HepG2 (cell line): ENCODE results near the gene RPL38. TPM values are rescaled to one million over a fixed set of nuclear protein-coding genes. Genes with fewer than 3 reads are reported as not detected.

Source experiments
- ASH2L ChIP-seq: fragments of 300-600, 200-600 bp; sonication (generic); IDR thresholded peaks from 2 replicates; pipeline ENCODE4 v1.7.0; 2017; ENCODE audit warnings: low read depth, mild to moderate bottlenecking, moderate library complexity, mixed read lengths, low read length; ENCODE audit not compliant: insufficient read length
- CCDC6 ChIP-seq: sonication (generic); formaldehyde crosslinking; IDR thresholded peaks from 2 replicates; pipeline ENCODE4 v1.8.1; 2022; ENCODE audit warnings: mild to moderate bottlenecking, missing genetic modification reagents, moderate library complexity
- KDM1A ChIP-seq: IDR thresholded peaks from 2 replicates; pipeline ENCODE4 v1.6.1; 2016; ENCODE audit warnings: missing compliant biosample characterization
- KLF16 ChIP-seq, 2 experiments: sonication (generic) in 1 of 2; formaldehyde crosslinking in 1 of 2; IDR thresholded peaks; 2 replicates each; pipeline versions ENCODE4 v1.6.1 to v1.8.0; 2016 to 2023; ENCODE audit warnings: missing genetic modification reagents in 2 of 2, missing compliant biosample characterization in 1 of 2
- NFKB2 ChIP-seq: sonication (generic); formaldehyde crosslinking; IDR thresholded peaks from 2 replicates; pipeline ENCODE4 v1.4.0; 2020; ENCODE audit warnings: missing genetic modification reagents, borderline replicate concordance
- PITX1 ChIP-seq: sonication (generic); formaldehyde crosslinking; IDR thresholded peaks from 2 replicates; pipeline ENCODE4 v1.5.1; 2020; ENCODE audit warnings: mild to moderate bottlenecking, missing genetic modification reagents
- SP4 ChIP-seq: sonication (generic); formaldehyde crosslinking; IDR thresholded peaks from 2 replicates; pipeline ENCODE4 v1.8.1; 2023; ENCODE audit warnings: mild to moderate bottlenecking, missing genetic modification reagents
- XBP1 ChIP-seq: sonication (generic); formaldehyde crosslinking; IDR thresholded peaks from 2 replicates; pipeline ENCODE4 v1.5.0; 2020; ENCODE audit warnings: missing genetic modification reagents
- ZNF34 ChIP-seq: sonication (generic); formaldehyde crosslinking; IDR thresholded peaks from 2 replicates; pipeline ENCODE4 v1.4.0; 2020; ENCODE audit warnings: mild to moderate bottlenecking, missing genetic modification reagents, borderline replicate concordance
- ZNF598 ChIP-seq: sonication (generic); formaldehyde crosslinking; IDR thresholded peaks from 2 replicates; pipeline ENCODE4 v1.5.1; 2020; ENCODE audit warnings: mild to moderate bottlenecking, missing genetic modification reagents, borderline replicate concordance
- polyA plus RNA-seq, 8 experiments: library from polyadenylated mRNA; depleted of rRNA in 3 of 8; stranded (reverse) in 7 of 8; unstranded in 1 of 8; fragments of >200 nt; fragmentation: Illumina TruSeq in 4 of 8; extraction: Trizol in 4 of 8; gene quantifications; 2 replicates each; pipeline versions ENCODE4 v1.2.1 to v1.2.3, GENCODE V29; 2011 to 2016; ENCODE audit warnings: low read depth in 4 of 8, missing spikeins in 1 of 8, mixed read lengths in 1 of 8; ENCODE audit not compliant: insufficient read depth in 1 of 8
- total RNA-seq, 5 experiments: library from RNA; depleted of rRNA; stranded (reverse); fragments of >200 nt; fragmentation: Illumina TruSeq; extraction: Trizol; gene quantifications; 2 replicates each; pipeline ENCODE4 v1.2.3, GENCODE V29; 2016; ENCODE audit warnings: low read depth in 1 of 5
- TF ChIP-seq, protein P1 (sequence below): sonication (generic); formaldehyde crosslinking; IDR thresholded peaks from 2 replicates; pipeline ENCODE4 v1.4.0; 2020; ENCODE audit warnings: mild to moderate bottlenecking, missing genetic modification reagents
- TF ChIP-seq, protein P2 (sequence below): sonication (generic); formaldehyde crosslinking; conservative IDR thresholded peaks from 2 replicates; pipeline ENCODE4 v1.4.0; 2020; ENCODE audit warnings: missing genetic modification reagents
- TF ChIP-seq, protein P3 (sequence below): sonication (generic); formaldehyde crosslinking; IDR thresholded peaks from 2 replicates; pipeline ENCODE4 v1.5.0; 2020; ENCODE audit warnings: missing genetic modification reagents
- TF ChIP-seq, protein P4 (sequence below): sonication (generic); formaldehyde crosslinking; conservative IDR thresholded peaks from 2 replicates; pipeline ENCODE4 v1.4.0; 2020; ENCODE audit warnings: missing genetic modification reagents
- TF ChIP-seq, protein P5 (sequence below): sonication (generic); formaldehyde crosslinking; IDR thresholded peaks from 2 replicates; pipeline ENCODE4 v1.4.0; 2020; ENCODE audit warnings: mild to moderate bottlenecking, missing genetic modification reagents

RPL38 gene
- total and polyA plus RNA-seq, 2 of the 13 experiments (the other 11 are each of a cell fraction or from before 2014, with no cell fraction given): 2,370 to 2,372 TPM

DNA sequence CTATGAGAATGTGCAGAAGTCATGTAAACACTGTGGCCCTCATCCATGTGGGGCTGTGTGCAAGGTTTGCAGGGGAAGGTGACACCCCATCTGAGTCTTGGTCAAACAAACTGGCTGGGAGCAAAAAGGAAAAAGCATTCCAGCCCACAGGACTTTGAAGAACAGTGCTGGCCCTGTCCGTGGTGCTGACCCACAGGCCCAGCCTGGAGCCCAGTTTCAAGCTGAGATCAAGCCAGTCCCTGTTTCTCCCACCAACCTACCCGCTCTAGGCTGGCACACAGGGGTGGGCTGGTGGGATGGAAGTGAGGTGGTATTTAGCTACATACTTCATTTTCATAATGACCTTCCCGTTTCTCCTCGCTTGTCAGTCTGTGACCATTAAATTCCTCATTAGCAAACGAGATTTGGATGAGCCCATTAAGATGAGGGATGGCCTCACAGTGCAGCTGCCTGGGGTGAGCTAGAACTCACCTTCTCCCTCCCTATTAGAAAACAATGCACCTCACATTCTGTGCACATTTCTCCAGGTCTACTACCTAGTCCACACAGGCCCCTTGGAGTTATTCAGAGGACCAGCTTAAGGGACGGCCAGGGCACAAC, 12.6 kb upstream of the RPL38 start (continued):
- TF ChIP-seq ZNF598 (CRISPR knock-in tag): no peak
- 0 out of 4 replicates have a peak, but pooled peaks of 1 of the 2 experiments have one; percentile 27 for TF ChIP-seq KLF16 (CRISPR knock-in tag; IDR thresholded peaks at IDR 0.05)
- no peak for TF ChIP-seq ZNF34 (CRISPR knock-in tag)
- TF ChIP-seq, protein P1, sequence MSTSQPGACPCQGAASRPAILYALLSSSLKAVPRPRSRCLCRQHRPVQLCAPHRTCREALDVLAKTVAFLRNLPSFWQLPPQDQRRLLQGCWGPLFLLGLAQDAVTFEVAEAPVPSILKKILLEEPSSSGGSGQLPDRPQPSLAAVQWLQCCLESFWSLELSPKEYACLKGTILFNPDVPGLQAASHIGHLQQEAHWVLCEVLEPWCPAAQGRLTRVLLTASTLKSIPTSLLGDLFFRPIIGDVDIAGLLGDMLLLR: no peak
- TF ChIP-seq, protein P2, sequence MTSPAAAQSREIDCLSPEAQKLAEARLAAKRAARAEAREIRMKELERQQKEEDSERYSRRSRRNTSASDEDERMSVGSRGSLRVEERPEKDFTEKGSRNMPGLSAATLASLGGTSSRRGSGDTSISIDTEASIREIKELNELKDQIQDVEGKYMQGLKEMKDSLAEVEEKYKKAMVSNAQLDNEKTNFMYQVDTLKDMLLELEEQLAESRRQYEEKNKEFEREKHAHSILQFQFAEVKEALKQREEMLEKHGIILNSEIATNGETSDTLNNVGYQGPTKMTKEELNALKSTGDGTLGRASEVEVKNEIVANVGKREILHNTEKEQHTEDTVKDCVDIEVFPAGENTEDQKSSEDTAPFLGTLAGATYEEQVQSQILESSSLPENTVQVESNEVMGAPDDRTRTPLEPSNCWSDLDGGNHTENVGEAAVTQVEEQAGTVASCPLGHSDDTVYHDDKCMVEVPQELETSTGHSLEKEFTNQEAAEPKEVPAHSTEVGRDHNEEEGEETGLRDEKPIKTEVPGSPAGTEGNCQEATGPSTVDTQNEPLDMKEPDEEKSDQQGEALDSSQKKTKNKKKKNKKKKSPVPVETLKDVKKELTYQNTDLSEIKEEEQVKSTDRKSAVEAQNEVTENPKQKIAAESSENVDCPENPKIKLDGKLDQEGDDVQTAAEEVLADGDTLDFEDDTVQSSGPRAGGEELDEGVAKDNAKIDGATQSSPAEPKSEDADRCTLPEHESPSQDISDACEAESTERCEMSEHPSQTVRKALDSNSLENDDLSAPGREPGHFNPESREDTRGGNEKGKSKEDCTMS (CRISPR knock-in tag): no peak
- TF ChIP-seq KDM1A: no peak
- no peak for TF ChIP-seq PITX1
- TF ChIP-seq, protein P3, sequence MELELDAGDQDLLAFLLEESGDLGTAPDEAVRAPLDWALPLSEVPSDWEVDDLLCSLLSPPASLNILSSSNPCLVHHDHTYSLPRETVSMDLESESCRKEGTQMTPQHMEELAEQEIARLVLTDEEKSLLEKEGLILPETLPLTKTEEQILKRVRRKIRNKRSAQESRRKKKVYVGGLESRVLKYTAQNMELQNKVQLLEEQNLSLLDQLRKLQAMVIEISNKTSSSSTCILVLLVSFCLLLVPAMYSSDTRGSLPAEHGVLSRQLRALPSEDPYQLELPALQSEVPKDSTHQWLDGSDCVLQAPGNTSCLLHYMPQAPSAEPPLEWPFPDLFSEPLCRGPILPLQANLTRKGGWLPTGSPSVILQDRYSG: no peak
- 0 out of 2 replicates have a peak, but pooled peaks have one; percentile 27 for TF ChIP-seq CCDC6 (CRISPR knock-in tag)
- no peak for TF ChIP-seq ASH2L
- TF ChIP-seq SP4 (CRISPR knock-in tag): no peak
- no peak for TF ChIP-seq XBP1 (CRISPR knock-in tag)
- peak; percentile 58; the same call in 1 of the 2 replicates for TF ChIP-seq NFKB2 (CRISPR knock-in tag)
- TF ChIP-seq, protein P4, sequence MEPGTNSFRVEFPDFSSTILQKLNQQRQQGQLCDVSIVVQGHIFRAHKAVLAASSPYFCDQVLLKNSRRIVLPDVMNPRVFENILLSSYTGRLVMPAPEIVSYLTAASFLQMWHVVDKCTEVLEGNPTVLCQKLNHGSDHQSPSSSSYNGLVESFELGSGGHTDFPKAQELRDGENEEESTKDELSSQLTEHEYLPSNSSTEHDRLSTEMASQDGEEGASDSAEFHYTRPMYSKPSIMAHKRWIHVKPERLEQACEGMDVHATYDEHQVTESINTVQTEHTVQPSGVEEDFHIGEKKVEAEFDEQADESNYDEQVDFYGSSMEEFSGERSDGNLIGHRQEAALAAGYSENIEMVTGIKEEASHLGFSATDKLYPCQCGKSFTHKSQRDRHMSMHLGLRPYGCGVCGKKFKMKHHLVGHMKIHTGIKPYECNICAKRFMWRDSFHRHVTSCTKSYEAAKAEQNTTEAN (CRISPR knock-in tag): peak; percentile 66; the same call in 1 of the 2 replicates
- TF ChIP-seq, protein P5, sequence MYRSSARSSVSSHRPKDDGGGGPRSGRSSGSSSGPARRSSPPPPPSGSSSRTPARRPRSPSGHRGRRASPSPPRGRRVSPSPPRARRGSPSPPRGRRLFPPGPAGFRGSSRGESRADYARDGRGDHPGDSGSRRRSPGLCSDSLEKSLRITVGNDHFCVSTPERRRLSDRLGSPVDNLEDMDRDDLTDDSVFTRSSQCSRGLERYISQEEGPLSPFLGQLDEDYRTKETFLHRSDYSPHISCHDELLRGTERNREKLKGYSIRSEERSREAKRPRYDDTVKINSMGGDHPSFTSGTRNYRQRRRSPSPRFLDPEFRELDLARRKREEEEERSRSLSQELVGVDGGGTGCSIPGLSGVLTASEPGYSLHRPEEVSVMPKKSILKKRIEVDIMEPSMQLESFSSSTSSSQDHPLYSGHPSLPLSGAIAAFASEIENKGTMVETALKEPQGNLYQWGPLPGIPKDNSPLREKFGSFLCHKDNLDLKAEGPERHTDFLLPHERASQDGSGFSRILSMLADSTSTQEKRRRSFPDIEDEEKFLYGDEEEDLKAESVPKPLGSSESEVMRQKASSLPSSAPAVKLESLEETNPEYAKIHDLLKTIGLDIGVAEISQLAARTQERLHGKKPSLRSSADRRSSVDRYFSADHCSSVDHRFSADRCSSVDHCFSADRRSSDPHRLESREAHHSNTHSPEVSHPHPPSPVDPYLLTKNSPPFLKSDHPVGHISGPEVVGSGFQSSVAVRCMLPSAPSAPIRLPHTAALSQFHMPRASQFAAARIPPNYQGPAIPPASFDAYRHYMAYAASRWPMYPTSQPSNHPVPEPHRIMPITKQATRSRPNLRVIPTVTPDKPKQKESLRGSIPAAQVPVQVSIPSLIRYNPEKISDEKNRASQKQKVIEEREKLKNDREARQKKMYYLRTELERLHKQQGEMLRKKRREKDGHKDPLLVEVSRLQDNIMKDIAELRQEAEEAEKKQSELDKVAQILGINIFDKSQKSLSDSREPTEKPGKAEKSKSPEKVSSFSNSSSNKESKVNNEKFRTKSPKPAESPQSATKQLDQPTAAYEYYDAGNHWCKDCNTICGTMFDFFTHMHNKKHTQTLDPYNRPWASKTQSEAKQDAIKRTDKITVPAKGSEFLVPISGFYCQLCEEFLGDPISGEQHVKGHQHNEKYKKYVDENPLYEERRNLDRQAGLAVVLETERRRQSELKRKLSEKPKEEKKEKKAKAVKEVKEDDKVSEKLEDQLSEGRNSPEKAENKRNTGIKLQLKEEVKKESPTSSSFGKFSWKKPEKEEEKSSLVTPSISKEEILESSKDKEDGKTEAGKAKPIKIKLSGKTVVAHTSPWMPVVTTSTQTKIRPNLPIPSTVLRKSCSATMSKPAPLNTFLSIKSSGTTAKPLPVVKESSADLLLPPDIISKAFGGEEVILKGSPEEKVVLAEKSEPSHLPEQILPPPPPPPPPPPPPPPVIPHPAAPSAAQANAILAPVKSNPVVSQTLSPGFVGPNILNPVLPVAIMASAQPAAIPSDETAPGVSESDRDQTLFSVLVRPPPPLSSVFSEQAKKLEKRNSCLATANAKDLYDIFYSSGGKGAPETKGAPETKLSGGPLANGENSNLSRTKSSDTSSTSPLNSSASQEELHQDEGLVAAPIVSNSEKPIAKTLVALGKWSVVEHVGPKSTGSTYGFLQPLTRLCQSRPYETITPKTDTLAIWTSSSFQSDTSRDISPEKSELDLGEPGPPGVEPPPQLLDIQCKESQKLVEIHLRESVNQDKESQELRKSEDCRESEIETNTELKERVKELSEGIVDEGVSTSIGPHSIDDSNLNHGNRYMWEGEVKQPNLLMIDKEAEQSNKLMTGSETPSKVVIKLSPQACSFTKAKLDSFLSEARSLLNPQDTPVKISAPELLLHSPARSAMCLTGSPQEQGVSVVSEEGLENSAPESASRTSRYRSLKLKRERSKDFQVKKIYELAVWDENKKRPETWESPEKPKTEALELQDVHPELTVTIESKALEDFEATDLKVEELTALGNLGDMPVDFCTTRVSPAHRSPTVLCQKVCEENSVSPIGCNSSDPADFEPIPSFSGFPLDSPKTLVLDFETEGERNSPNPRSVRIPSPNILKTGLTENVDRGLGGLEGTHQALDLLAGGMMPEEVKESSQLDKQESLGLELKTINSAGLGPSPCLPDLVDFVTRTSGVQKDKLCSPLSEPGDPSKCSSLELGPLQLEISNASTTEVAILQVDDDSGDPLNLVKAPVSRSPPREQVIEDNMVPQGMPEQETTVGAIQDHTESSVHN: no peak
